Measurements from ENCODE around the gene MOSPD2. TPM values are rescaled to one million over a fixed set of nuclear protein-coding genes. Genes with fewer than 3 reads are reported as not detected.

Gene MOSPD2
- total and polyA plus RNA-seq, 2 experiments from 2014 or later: 27.9 to 28.5 TPM

GRCh38 chrX:14948691-14949090 lies 75.5 kb downstream of the MOSPD2 start:
- no peak overlapping the region for H3K4me2 ChIP-seq (ENCODE audit: unreplicated experiment)

GRCh38 chrX:14956813-14957582 lies 83.8 kb downstream of the MOSPD2 start:
- in situ Hi-C loops (cut with MboI): no loop called here
- Histone ChIP-seq H3K4me1 (ENCODE audit: insufficient read depth) (peaks cover 9% of the 10 kb centered on the region), H3K4me2 (ENCODE audit: unreplicated experiment) (no peak overlapping the region), H2AFZ (no peak overlapping the region), H3K9ac (no peak overlapping the region), H3K79me2 (ENCODE audit: insufficient read depth) (no peaks in the 10 kb centered on the region), H3K27ac (no peak overlapping the region), H3K27me3 (replicated peaks; ENCODE audit: insufficient read depth) (no peaks in the 10 kb centered on the region), H3F3A (ENCODE audit: insufficient read depth) (peaks cover 7% of the 10 kb centered on the region), H4K20me1 (ENCODE audit: insufficient read depth) (no peaks in the 10 kb centered on the region), H3K4me3 (no peak overlapping the region), H3K36me3 (ENCODE audit: low read depth) (no peaks in the 10 kb centered on the region), H3K9me2 (ENCODE audit: insufficient read depth) (no peaks in the 10 kb centered on the region), H3K9me3 (ENCODE audit: low read depth) (no peaks in the 10 kb centered on the region)
- no peak for DNase-seq
- WGBS, 2 experiments (ENCODE audit: low coverage in 1 of 2, low lambda C conversion rate in 2 of 2, missing lambda C conversion rate in 2 of 2): 55 to 67% methylated on average over 5 of the region's 5 CpGs
- TF ChIP-seq EZH2 (IDR thresholded peaks at IDR 0.05; ENCODE audit: insufficient read depth, poor library complexity, severe bottlenecking): no peak

More at GRCh38 chrX:14948691-14949090, 75.5 kb downstream of the MOSPD2 start:
- Histone ChIP-seq H3K9ac (no peak overlapping the region), H4K20me1 (ENCODE audit: insufficient read depth) (no peaks in the 10 kb centered on the region), H3K4me3 (no peak overlapping the region), H3F3A (ENCODE audit: insufficient read depth) (no peaks in the 10 kb centered on the region), H3K79me2 (ENCODE audit: insufficient read depth) (no peaks in the 10 kb centered on the region), H3K27me3 (replicated peaks; ENCODE audit: insufficient read depth) (no peaks in the 10 kb centered on the region), H3K9me3 (ENCODE audit: low read depth) (no peaks in the 10 kb centered on the region), H2AFZ (no peak overlapping the region), H3K27ac (no peak overlapping the region), H3K4me1 (ENCODE audit: insufficient read depth) (no peaks in the 10 kb centered on the region), H3K9me2 (ENCODE audit: insufficient read depth) (no peaks in the 10 kb centered on the region), H3K36me3 (ENCODE audit: low read depth) (no peaks in the 10 kb centered on the region)
- DNase-seq: peak; percentile 28
- in situ Hi-C loops (cut with MboI): no loop called here
- 0 to 19% methylated on average over 1 of the region's 1 CpG for WGBS, 2 experiments (ENCODE audit: low coverage in 1 of 2, low lambda C conversion rate in 2 of 2, missing lambda C conversion rate in 2 of 2)
- TF ChIP-seq EZH2 (IDR thresholded peaks at IDR 0.05; ENCODE audit: insufficient read depth, poor library complexity, severe bottlenecking) (no peak), EZH2phosphoT487 (IDR thresholded peaks at IDR 0.05; ENCODE audit: insufficient read depth, low read depth) (no peak)

GRCh38 chrX:14963447-14964236 lies 90.4 kb downstream of the MOSPD2 start:
- TF ChIP-seq EZH2phosphoT487 (IDR thresholded peaks at IDR 0.05; ENCODE audit: insufficient read depth, low read depth): no peak
- TF ChIP-seq EZH2 (IDR thresholded peaks at IDR 0.05; ENCODE audit: insufficient read depth, poor library complexity, severe bottlenecking): no peak
- Histone ChIP-seq H3K9me3 (ENCODE audit: low read depth) (no peaks in the 10 kb centered on the region), H3K4me2 (ENCODE audit: unreplicated experiment) (peak overlapping the region; percentile 76), H3K9me2 (ENCODE audit: insufficient read depth) (no peaks in the 10 kb centered on the region), H2AFZ (peak overlapping the region; percentile 56), H3F3A (ENCODE audit: insufficient read depth) (peaks cover 24% of the 10 kb centered on the region), H3K27me3 (replicated peaks; ENCODE audit: insufficient read depth) (no peaks in the 10 kb centered on the region), H3K4me1 (ENCODE audit: insufficient read depth) (peaks cover 29% of the 10 kb centered on the region), H3K79me2 (ENCODE audit: insufficient read depth) (no peaks in the 10 kb centered on the region), H4K20me1 (ENCODE audit: insufficient read depth) (no peaks in the 10 kb centered on the region), H3K9ac (peak overlapping the region; percentile 57), H3K36me3 (ENCODE audit: low read depth) (no peaks in the 10 kb centered on the region), H3K27ac (peak overlapping the region; percentile 78), H3K4me3 (peak overlapping the region; percentile 32; the same call in 1 of the 2 replicates)
- WGBS, 2 experiments (ENCODE audit: low coverage in 1 of 2, low lambda C conversion rate in 2 of 2, missing lambda C conversion rate in 2 of 2): 11 to 20% methylated on average over 1 of the region's 1 CpG
- peak; percentile 53 for DNase-seq
- in situ Hi-C loops (cut with MboI): no loop called here

GRCh38 chrX:14964500-14964899 lies 91.3 kb downstream of the MOSPD2 start:
- Histone ChIP-seq H3K27me3 (replicated peaks; ENCODE audit: insufficient read depth) (no peaks in the 10 kb centered on the region), H3K9ac (no peak overlapping the region), H4K20me1 (ENCODE audit: insufficient read depth) (no peaks in the 10 kb centered on the region), H3K9me3 (ENCODE audit: low read depth) (no peaks in the 10 kb centered on the region), H3K9me2 (ENCODE audit: insufficient read depth) (no peaks in the 10 kb centered on the region), H3K4me1 (ENCODE audit: insufficient read depth) (peaks cover 23% of the 10 kb centered on the region), H3K4me3 (no peak overlapping the region), H3K79me2 (ENCODE audit: insufficient read depth) (no peaks in the 10 kb centered on the region), H3K36me3 (ENCODE audit: low read depth) (no peaks in the 10 kb centered on the region), H3F3A (ENCODE audit: insufficient read depth) (peaks cover 17% of the 10 kb centered on the region; the same call in 1 of the 2 replicates), H3K27ac (peak overlapping the region; percentile 78), H3K4me2 (ENCODE audit: unreplicated experiment) (peak overlapping the region; percentile 76), H2AFZ (peak overlapping the region; percentile 56; the same call in 1 of the 2 replicates)
- peak; percentile 40 for DNase-seq
- TF ChIP-seq EZH2phosphoT487 (IDR thresholded peaks at IDR 0.05; ENCODE audit: insufficient read depth, low read depth) (no peak), EZH2 (IDR thresholded peaks at IDR 0.05; ENCODE audit: insufficient read depth, poor library complexity, severe bottlenecking) (no peak)
- WGBS, 2 experiments (ENCODE audit: low coverage in 1 of 2, low lambda C conversion rate in 2 of 2, missing lambda C conversion rate in 2 of 2): 35 to 54% methylated on average over 2 of the region's 2 CpGs
- in situ Hi-C loops (cut with MboI): no loop called here

Other genes with a start within 250 kb of the MOSPD2 start
- gene FANCB, start 352 bp upstream of the MOSPD2 start, total RNA-seq (2014; rRNA removed; shearing (Covaris generic)): 6.4 and 9.7 TPM in 2 replicates
- gene FANCB, start 352 bp upstream of the MOSPD2 start, polyA plus RNA-seq (2016; fragmentation: Nextera tagmentation; extraction: Ambion mirVana): 4.2 and 4.8 TPM in 2 replicates

Measured in GM23248 (cell line).